ENCODE results near the gene PCDHGB1. TPM values are rescaled to one million over a fixed set of nuclear protein-coding genes. Genes with fewer than 3 reads are reported as not detected.
"Not testable (repeated sequence)": the region's sequence is repeated elsewhere in the genome, so short reads cannot be mapped to it uniquely, and the experiment has no call there.

The PCDHGB1 gene
- total RNA-seq, 4 donors from 2014 or later, result 0.75 to 2.3 (median 1.5) TPM

DNA sequence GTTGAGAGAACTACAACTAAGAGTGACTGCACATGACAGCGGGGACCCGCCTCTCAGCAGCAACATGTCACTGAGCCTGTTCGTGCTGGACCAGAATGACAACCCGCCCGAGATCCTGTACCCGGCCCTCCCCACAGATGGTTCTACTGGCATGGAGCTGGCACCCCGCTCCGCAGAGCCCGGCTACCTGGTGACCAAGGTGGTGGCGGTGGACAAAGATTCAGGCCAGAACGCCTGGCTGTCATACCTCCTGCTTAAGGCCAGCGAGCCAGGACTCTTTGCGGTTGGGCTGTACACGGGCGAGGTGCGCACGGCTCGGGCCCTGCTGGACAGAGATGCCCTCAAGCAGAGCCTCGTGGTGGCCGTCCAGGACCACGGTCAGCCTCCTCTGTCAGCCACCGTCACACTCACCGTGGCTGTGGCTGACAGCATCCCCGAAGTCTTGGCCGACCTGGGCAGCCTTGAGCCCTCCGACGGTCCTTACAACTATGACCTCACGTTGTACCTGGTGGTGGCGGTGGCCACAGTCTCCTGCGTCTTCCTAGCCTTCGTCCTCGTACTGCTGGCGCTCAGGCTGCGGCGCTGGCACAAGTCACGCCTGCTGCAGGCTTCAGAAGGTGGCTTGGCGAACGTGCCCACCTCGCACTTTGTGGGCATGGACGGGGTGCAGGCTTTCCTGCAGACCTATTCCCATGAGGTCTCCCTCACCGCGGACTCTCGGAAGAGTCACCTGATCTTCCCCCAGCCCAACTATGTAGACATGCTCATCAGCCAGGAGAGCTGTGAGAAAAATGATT, 34.8 kb downstream of the PCDHGB1 start:
- TF ChIP-seq, protein P1, sequence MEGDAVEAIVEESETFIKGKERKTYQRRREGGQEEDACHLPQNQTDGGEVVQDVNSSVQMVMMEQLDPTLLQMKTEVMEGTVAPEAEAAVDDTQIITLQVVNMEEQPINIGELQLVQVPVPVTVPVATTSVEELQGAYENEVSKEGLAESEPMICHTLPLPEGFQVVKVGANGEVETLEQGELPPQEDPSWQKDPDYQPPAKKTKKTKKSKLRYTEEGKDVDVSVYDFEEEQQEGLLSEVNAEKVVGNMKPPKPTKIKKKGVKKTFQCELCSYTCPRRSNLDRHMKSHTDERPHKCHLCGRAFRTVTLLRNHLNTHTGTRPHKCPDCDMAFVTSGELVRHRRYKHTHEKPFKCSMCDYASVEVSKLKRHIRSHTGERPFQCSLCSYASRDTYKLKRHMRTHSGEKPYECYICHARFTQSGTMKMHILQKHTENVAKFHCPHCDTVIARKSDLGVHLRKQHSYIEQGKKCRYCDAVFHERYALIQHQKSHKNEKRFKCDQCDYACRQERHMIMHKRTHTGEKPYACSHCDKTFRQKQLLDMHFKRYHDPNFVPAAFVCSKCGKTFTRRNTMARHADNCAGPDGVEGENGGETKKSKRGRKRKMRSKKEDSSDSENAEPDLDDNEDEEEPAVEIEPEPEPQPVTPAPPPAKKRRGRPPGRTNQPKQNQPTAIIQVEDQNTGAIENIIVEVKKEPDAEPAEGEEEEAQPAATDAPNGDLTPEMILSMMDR (IDR thresholded peaks at IDR 0.05; ENCODE audit: low read depth), result no peak

DNA sequence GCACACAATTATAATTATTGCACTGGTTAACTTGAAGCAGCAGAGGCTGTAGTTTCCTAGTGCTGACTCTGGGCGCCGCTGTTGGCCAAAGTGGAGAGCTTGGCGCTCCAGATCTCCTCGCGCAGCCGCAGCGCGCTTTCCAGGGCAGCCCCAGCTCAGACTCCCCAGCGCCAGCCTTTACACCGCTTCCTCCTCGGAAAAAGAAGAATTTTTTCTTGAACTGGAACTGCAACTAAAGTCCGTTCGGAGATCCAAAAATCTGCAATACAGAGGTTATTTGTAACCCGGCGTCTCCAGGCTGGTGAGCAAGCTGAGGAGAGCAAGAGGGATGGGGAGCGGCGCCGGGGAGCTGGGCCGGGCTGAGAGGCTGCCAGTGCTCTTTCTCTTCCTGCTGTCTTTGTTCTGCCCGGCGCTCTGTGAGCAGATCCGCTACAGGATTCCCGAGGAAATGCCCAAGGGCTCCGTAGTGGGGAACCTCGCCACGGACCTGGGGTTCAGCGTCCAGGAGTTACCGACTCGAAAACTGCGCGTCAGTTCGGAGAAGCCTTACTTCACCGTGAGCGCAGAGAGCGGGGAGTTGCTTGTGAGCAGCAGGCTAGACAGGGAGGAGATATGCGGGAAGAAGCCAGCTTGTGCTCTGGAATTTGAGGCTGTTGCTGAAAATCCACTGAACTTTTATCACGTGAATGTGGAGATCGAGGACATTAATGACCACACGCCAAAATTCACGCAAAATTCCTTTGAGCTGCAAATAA, 37.8 kb downstream of the PCDHGB1 start, which contains the start of gene PCDHGB4:
TSS of gene PCDHGB4 (plus strand) at position 142 of the 755 bp plus-strand sequence. CDS start at position 329, 187 bp downstream.
- TF ChIP-seq, protein P1 (IDR thresholded peaks at IDR 0.05; ENCODE audit: low read depth), result not testable (repeated sequence)

DNA sequence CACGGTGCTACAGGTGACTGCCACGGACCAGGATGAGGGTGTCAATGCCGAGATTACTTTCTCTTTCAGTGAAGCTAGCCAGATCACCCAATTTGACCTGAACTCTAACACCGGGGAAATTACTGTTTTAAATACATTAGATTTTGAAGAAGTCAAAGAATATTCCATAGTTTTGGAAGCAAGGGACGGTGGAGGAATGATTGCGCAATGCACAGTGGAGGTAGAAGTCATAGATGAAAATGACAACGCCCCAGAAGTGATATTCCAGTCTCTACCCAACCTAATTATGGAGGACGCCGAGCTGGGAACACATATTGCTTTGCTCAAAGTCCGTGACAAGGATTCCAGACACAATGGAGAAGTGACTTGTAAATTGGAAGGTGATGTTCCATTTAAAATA, 38.8 kb downstream of the PCDHGB1 start:
- TF ChIP-seq, protein P1 (IDR thresholded peaks at IDR 0.05; ENCODE audit: low read depth), result no peak

DNA sequence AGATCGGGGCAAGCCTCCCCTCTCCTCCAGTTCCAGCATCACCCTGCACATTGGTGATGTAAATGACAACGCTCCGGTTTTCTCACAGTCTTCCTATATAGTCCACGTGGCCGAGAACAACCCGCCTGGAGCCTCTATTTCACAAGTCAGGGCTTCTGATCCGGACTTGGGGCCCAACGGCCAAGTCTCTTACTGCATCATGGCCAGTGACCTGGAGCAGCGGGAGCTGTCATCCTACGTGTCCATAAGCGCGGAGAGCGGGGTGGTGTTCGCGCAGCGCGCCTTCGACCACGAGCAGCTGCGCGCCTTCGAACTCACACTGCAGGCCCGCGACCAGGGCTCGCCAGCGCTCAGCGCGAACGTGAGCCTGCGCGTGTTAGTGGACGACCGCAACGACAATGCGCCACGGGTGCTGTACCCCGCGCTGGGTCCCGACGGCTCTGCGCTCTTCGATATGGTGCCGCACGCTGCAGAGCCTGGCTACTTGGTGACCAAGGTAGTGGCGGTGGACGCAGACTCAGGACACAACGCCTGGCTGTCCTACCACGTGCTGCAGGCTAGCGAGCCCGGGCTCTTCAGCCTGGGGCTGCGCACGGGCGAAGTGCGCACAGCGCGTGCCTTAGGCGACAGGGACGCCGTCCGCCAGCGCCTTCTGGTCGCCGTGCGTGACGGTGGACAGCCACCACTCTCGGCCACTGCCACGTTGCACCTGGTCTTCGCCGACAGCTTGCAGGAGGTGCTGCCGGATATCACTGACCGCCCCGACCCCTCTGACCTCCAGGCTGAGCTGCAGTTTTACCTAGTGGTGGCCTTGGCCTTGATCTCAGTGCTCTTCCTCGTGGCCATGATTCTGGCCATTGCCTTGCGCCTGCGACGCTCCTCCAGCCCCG, 39.5 kb downstream of the PCDHGB1 start:
- TF ChIP-seq, protein P1 (IDR thresholded peaks at IDR 0.05; ENCODE audit: low read depth), result no peak

DNA sequence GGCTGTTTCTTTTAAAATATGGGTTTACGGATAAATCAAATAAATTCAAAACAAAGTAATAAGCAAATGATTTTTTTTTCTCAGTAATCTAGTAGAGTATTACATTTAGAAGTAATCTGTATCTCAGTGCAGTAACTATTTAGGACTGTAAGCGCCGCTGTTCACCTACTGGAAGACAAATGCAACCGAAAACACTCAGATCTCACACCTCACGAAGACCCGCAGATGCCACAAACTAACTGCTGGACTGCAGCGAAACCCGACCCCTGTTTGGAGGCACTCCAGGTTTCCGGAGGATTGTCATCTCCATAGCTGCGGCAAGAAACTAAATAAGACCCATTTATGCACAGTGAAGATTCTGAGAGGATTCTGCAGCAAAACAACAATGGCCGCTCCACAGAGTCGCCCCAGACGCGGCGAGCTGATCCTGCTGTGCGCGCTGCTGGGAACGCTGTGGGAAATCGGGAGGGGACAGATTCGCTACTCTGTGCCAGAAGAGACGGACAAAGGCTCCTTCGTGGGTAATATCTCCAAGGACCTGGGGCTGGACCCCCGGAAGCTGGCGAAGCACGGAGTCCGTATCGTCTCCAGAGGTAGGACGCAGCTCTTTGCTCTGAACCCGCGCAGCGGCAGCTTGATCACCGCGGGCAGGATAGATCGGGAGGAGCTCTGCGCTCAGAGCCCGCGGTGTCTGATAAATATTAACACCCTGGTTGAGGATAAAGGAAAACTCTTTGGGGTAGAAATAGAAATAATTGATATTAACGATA, 42.7 kb downstream of the PCDHGB1 start, which contains the start of gene PCDHGA8:
TSS of gene PCDHGA8 (plus strand) at position 205 of the 770 bp plus-strand sequence. CDS start at position 386, 181 bp downstream.
- TF ChIP-seq, protein P1 (IDR thresholded peaks at IDR 0.05; ENCODE audit: low read depth), result no peak

DNA sequence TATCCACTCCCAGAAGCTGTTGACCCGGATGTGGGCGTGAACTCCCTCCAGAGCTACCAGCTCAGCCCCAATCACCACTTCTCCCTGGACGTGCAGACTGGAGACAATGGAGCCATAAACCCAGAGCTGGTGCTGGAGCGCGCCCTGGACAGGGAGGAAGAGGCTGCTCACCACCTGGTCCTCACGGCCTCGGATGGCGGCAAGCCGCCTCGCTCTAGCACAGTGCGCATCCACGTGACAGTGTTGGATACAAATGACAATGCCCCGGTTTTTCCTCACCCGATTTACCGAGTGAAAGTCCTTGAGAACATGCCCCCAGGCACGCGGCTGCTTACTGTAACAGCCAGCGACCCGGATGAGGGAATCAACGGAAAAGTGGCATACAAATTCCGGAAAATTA, 43.4 kb downstream of the PCDHGB1 start:
- TF ChIP-seq, protein P1 (IDR thresholded peaks at IDR 0.05; ENCODE audit: low read depth), result no peak

Data from subcutaneous adipose tissue (tissue), 4 donors.